ENCODE data around the gene ZNF441. TPM values are rescaled to one million over a fixed set of nuclear protein-coding genes. Genes with fewer than 3 reads are reported as not detected.
"Not testable (repeated sequence)": the region's sequence is repeated elsewhere in the genome, so short reads cannot be mapped to it uniquely, and the experiment has no call there.

The ZNF441 gene
- 2.5 TPM for polyA plus RNA-seq (2013, experiment 1 of 2; ENCODE audit: insufficient read length)
- polyA plus RNA-seq (2013, experiment 2 of 2; ENCODE audit: insufficient read length): 3.8 TPM

GRCh38 chr19:11766597-11767591, at the start of gene ZNF441:
Gene ZNF441 (plus strand): TSS chr19:11767000. CDS start chr19:11767194, 194 bp downstream.
- peak; percentile 95 for DNase-seq

DNA sequence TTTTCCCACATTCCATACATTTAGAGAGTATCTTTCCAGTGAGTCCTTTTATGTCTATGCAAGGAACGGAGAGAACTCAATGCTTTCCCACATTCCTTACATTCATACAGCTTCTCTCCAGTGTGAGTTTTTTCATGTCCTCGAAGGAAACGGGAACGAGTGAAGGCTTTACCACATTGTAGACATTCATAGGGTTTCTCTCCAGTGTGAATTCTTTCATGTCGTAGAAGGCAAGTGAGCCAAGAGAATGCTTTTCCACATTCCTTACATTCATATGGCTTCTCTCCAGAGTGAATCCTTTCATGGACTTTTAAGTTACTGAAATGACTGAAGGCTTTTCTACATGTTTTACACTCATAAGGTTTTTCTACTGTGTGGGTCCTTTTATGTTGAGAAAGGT, 45.1 kb upstream of the ZNF441 start:
- peak; percentile 49 for DNase-seq

DNA sequence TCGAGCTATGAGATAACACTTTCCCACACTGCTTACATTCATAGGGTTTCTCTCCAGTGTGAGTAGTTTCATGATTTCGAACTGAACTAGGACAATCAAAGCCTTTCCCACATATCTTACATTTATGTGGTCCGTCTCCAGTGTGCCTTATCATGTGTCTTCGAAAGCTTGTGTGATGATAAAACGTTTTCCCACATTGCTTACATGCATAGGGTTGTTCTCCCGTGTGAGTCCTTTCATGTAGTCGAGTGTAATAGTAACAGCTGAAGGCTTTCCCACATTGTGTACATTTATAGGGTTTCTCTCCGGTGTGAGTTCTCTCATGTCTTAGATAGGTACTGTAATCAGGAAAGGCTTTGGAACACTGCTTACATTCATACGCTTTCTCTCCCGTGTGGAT, 44.4 kb upstream of the ZNF441 start:
- DNase-seq: no peak

DNA sequence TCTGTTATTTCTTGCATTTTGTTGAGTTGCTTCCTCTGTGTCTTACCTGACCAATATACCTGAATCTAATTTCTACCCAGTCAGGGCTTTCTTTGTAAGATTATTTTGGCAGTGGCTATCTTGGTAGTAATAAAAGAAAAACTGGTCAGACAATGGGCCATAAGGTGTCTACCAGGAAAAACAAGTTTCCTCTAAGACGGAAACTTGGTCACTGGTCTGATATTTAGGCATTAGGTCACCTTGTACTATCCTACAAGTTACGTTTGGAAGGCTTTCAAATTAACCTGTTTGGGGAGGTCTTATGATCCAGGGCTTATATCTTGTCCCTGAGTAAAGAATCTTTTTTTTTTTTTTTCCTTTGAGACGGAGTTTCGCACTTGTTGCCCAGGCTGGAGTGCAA, 37.2 kb upstream of the ZNF441 start:
- no peak for DNase-seq

GRCh38 chr19:11735375-11735774, 31.4 kb upstream of the ZNF441 start:
- DNase-seq: no peak

DNA sequence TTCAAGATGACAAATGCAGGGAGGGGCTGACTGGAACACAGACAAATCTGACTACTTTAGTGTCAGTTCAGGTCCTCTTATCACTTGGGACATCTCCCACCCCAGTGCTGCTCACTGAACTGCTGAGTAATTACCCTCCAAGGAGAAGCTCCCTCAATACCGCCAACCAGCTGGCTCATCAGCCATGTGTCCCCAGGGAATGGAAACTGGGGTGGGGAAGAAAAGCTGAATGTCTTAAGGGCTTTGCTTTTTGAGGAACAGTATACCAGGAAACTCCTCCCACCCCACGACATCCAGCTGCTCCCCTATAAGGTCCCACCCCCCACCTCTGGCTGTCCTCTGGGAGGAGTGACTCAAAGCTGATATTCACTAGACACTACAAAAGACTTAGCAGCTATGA, 30.1 kb upstream of the ZNF441 start:
- DNase-seq: peak; percentile 87

GRCh38 chr19:11737964-11738745, 28.6 kb upstream of the ZNF441 start:
- DNase-seq: peak; percentile 16

DNA sequence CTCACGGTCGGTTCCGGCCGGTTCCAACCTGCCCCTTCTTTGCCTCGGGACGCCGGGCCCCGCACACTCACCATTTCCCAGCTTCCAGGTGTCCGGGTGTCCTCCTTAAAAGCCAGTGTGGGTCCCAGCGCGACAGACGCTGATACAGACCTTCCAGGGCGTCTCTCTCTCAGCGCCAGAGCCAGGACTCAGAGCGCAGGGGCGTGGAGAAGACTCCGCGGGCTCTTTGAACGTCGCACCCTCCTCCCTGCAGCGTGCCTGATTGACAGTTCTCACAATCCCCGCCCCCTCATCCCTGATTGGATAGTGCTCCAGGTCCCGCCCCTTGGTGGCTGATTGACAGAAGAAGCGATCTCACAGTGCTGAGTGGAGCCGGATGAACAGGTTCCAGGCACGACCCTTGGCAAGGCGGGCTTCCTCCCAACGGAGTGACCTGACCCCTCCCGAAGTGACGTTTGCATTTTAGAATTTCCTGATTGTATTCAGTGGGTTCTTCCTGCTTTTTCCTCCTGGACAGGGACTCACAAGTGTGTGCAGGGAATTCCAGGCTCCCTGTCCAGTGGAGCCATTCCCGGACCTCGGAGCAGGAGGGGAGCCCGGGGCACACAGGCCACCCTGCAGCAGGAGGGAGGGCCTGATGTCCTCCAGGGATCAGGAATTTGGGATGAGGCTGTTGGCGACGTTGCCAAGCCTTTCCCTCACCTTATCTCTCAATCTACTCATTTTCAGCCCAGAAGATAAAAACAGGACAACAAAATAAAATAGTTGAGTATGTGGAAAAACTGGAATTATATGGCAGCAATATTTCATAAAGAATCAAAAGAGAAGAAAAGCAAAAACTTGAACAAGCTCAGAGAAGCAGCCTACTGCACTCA, 27.8 kb upstream of the ZNF441 start, which contains the start of gene ZNF823:
TSS of gene ZNF823 (minus strand) at position 201 of the 875 bp plus-strand sequence. CDS start at position 74, 127 bp downstream.
- DNase-seq: peak; percentile 98

- DNase-seq: no peak
Observed at GRCh38 chr19:11745869-11746268, 20.9 kb upstream of the ZNF441 start.

GRCh38 chr19:11747277-11747676, 19.5 kb upstream of the ZNF441 start:
- no peak for DNase-seq

DNA sequence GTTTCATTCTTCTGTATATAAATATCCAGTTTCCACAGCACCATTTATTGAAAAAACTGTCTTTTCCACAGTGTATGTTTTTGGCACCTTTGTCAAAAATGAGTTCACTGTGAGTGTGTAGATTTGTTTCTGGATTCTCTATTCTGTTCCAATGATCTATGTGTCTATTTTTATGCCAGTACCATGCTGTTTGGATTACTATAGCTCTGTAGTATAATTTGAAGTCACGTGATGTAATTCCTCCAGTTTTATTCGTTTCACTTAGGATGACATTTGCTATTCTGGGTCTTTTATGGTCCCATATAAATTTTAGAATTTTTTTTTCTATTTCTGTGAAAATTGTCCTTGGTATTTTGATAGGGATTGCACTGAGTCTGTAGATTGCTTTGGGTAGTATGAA, 17.0 kb upstream of the ZNF441 start:
- no peak for DNase-seq

DNA sequence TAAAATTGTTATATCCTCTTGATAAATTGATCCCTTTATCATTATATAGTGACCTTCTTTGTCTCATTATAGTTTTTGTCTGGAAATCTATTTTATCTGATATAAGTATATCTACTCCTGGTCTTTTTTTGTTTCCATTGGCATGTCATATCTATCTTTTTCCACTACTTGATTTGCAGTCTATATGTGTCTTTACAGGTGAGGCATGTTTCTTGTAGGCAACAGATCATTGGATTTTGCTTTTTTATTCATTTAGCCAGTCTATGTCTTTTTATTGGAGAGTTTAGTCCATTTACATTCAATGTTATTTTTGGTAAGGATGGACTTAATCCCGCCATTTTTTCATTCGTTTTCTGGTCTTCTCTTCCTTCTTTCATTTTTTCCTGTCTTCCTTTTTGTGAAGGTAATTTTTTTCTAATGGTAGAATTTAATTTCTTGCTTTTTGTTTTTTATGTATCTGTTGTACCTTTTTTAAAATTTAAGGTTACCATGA, 14.5 kb upstream of the ZNF441 start:
- DNase-seq: no peak

GRCh38 chr19:11754663-11755062, 12.1 kb upstream of the ZNF441 start:
- no peak for DNase-seq

DNA sequence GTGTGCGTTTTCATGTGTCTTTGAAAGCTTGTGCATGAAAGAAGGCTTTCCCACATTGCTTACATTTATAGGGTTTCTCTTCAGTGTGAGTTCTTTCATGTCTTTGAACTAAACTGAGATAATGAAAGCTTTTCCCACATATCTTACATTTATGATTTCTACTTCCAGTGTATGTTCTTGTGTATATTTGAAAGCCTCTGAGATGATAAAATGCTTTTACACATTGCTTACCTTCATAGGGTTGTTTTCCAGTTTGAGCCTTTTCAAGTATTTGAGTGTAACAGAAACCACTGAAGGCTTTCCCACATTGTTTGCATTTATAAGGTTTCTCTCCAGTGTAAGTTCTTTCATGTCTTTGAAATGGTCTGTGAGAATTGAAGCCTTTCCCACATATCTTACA, 9.8 kb upstream of the ZNF441 start:
- no peak for DNase-seq

GRCh38 chr19:11759805-11760204, 7.0 kb upstream of the ZNF441 start:
- no peak for DNase-seq

DNA sequence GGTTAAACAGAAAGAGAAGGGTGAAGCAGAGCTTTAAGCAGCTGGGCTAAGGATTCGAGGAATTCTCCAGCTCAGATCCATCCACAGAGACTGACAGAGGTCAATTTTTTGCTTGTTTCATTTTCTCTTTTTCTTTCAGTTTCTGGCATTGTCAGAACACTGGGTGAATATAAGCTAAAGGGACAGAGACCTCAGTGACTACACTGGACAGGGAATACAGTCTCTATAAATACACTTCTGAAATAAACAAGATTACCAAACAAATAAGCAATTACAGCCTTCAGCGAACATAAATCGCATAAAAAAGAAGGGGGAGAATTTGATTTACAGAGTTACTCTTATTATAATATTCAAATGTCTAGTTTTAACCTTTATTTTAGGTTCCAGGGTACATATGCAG, 3.7 kb upstream of the ZNF441 start:
- no peak for DNase-seq

- no peak for DNase-seq
Observed at GRCh38 chr19:11763611-11764010, 3.2 kb upstream of the ZNF441 start.

DNA sequence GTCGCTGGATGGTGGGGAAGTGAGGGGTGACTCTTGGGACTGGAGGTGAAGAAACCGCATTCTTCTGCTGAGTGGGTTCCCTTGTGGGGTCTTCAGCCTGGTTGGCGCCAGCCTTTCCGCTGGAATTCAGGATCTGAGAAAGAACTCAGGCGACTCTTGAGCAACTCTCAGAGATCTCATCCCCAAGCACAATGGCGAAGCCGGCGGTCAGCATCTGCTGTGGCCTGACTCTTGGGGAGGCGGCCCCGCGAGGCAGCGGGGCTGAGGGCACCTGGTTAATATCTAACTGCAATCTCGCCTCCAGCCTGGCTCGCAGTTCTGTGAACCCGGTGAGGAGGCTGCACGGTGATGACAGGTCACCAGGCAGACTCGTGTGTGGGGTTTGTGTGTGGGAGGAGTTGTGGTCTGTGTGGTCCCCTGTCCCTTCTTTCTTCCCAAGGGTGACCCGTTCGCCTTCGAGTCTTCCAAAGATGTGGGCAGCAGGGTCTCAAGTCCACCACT, 883 bp downstream of the ZNF441 start:
- DNase-seq: peak; percentile 22

DNA sequence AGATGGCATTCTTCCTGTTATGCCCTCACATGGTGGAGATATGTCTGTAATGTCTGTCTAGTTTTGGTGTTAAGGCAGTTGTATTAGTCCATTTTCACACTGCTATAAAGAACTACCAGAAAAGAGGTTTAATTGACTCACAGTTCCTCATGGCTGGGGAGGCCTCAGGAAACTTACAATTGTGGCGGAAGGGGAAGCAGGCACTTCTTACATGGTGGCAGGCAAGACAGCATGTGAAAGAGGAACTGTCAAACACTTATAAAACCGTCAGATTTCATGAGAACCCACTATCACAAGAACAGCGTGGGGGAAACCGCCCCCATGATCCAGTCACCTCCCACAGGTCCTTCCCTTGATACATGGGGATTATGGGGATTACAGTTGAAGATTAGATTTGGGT, 3.2 kb downstream of the ZNF441 start:
- DNase-seq: no peak

DNA sequence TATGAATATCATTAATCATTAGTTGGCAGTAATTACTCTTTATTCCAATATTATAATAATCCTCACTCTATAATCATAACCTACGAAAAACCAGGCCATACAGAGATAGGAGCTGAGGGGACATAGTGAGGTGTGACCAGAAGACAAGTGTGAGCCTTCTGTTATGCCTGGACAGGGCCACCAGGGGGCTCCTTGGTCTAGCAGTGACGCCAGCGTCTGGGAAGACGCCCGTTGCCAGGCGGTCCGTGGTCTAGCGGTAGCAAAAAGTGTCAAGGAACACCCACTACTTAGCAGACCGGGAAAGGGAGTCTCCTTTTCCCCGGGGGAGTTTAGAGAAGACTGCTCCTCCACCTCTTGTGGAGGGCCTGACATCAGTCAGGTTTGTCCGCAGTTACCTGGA, 4.7 kb downstream of the ZNF441 start:
- DNase-seq: not testable (repeated sequence)

DNA sequence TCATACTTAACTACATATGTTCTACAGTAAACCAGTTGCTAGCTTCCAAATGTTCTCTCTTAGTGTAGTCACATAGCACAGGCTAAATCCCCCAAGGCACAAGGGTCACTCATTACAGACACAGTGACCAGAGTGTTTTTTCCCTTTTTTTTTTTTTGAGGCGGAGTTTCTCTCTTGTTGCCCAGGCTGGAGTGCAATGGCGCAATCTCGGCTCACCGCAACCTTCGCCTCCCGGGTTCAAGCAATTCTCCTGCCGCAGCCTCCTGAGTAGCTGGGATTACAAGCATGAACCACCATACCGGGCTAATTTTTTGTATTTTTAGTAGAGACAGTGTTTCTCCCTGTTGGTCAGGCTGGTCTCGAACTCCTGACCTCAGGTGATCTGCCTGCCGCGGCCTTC, 9.9 kb downstream of the ZNF441 start:
- not testable (repeated sequence) for DNase-seq

Measured in fibroblast of skin of back (primary cell).